OCI-LY3 (cell line): ENCODE data around the gene LMO1.
A peak's percentile ranks its signal among the peaks of the same experiment; 100 is the strongest.

Experiments
- H2AFZ ChIP-seq: fragments of 200-600, 300-600 bp; shearing (Covaris generic); 2 replicates; pipeline ENCODE4 v1.6.0; 2014; ENCODE audit warnings: antibody characterized with exemption, low read depth, low read length
- H3K27ac ChIP-seq: fragments of 200-600, 300-600 bp; sonication (generic); 2 replicates; pipeline ENCODE4 v1.5.1; 2014; ENCODE audit warnings: mild to moderate bottlenecking, low read length, moderate library complexity, mixed read lengths
- H3K27me3 ChIP-seq: fragments of 200-600, 300-600 bp; sonication (generic); 2 replicates; pipeline ENCODE4 v1.6.1; 2014; ENCODE audit warnings: low read depth, low read length, mixed read lengths
- H3K36me3 ChIP-seq: fragments of 200-600, 300-600 bp; sonication (generic); replicated peaks from 2 replicates; pipeline ENCODE3; 2014; ENCODE audit warnings: low read depth, low read length, mixed read lengths
- H3K4me1 ChIP-seq: fragments of 300-600, 200-600 bp; sonication (generic); 2 replicates; pipeline ENCODE4 v1.6.1; 2014; ENCODE audit warnings: low read length, mixed read lengths
- H3K4me2 ChIP-seq: fragments of 200-600, 300-600 bp; sonication (generic); 2 replicates; pipeline ENCODE4 v1.6.1; 2014; ENCODE audit warnings: low read length, mixed read lengths
- H3K4me3 ChIP-seq: fragments of 300-600, 200-600 bp; sonication (generic); 2 replicates; pipeline ENCODE4 v1.5.1; 2014; ENCODE audit warnings: antibody characterized with exemption, mild to moderate bottlenecking, low read length, moderate library complexity
- H3K79me2 ChIP-seq: fragments of 300-600, 200-600 bp; shearing (Covaris generic); 2 replicates; pipeline ENCODE4 v1.6.1; 2014; ENCODE audit warnings: mild to moderate bottlenecking, low read length, mixed read lengths
- H3K9ac ChIP-seq: fragments of 300-600, 200-600 bp; shearing (Covaris generic); 2 replicates; pipeline ENCODE4 v1.6.0; 2014; ENCODE audit warnings: mild to moderate bottlenecking, low read length, moderate library complexity
- H3K9me3 ChIP-seq: fragments of 200-600, 300-600 bp; shearing (Covaris generic); 2 replicates; pipeline ENCODE4 v1.6.1; 2014; ENCODE audit warnings: low read length, mixed read lengths; ENCODE audit not compliant: insufficient read depth
- H4K20me1 ChIP-seq: fragments of 200-600, 300-600 bp; sonication (generic); 2 replicates; pipeline ENCODE4 v1.6.1; 2016; ENCODE audit warnings: low read length, mixed read lengths; ENCODE audit not compliant: insufficient read depth
- CTCF ChIP-seq: fragments of 200-600, 300-600 bp; sonication (generic); IDR thresholded peaks from 2 replicates; pipeline ENCODE4 v1.5.1; 2014; ENCODE audit warnings: antibody characterized with exemption, low read length, low read depth
- EZH2phosphoT487 ChIP-seq: fragments of 200-600 bp; shearing (Covaris generic); IDR thresholded peaks from 2 replicates; pipeline ENCODE4 v1.6.1; 2018; ENCODE audit warnings: antibody characterized with exemption, mixed run types, low read depth

LMO1 gene

DNA sequence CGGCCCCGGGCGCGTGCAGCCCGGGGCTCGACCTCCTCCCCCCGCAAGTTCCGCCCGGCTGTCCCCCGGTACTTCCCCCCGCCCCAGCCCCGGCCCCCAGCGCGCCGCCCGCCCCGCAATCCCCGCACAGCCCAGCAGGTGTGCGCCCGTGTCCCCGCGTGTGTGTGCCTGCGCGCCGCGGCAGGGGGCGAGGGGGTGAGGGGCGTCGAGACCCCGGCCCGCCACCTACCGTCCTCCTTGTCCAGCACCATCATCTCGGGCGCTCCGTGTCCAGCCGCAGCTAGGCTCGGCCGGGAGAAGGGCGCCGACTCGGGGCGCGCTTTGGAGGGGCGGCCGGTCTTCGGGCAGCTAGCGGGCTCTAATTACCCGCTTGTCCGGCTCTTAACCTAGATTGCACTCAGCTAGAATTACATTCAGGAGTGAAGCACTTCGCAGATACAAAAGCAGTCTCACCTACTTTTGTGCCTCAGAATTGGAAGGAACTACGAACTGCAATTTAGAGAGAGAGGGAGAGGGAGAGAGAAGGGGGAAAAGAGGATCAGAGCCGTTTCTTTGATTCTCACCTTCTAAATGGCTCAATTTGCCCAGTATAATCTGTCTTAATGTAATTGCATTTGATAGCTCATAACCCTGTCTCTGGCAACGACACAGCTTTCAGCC lies 439 bp downstream of the LMO1 start:
- TF ChIP-seq EZH2phosphoT487 (no peak), CTCF (no peak)
- peaks cover 21% of the 10 kb centered on the region; the same call in 1 of the 2 replicates for H3K27me3 ChIP-seq
- peak overlapping the region; percentile 73 for H3K4me3 ChIP-seq
- no peaks in the 10 kb centered on the region for H4K20me1 ChIP-seq
- H3K9me3 ChIP-seq: no peaks in the 10 kb centered on the region
- H3K4me2 ChIP-seq: peak overlapping the region; percentile 73
- H3K79me2 ChIP-seq: no peaks in the 10 kb centered on the region
- no peak overlapping the region for H3K27ac ChIP-seq
- peak overlapping the region; percentile 34; the same call in 1 of the 2 replicates for H2AFZ ChIP-seq
- 0 out of 2 replicates have a peak overlapping the region, but pooled peaks have one; percentile 14 for H3K9ac ChIP-seq
- 0 out of 2 replicates have a peak, but pooled peaks cover 3% of the 10 kb centered on the region for H3K4me1 ChIP-seq
- no peaks in the 10 kb centered on the region for H3K36me3 ChIP-seq

DNA sequence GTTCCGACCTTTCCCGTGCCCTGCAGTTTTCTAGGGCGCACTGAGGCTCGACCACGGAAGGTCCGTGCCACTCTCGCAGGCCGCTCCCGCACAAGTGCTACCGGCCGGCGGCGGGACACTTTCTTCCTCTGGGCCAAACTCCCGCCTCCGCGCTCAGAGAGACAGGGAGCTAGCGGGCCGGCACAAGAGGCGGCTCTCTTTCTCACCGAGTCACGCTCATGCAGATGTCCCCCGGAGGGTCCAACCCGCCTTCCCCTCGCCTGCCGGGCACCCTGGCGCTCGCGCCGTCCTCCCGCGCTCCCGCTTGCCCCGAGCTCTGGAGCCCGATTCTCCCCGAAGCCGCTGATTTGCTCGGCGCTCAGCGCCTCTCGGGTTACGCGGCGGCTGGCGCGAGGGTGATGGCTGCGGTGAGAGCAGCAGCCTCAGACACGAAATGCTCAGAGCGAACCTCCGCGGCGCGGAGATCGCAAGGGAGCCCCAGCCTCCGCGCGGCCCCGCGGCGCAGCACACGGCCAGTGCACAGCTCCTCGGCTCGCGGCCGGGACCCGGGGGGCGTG lies 1.0 kb downstream of the LMO1 start:
- Histone ChIP-seq H3K27ac (no peak overlapping the region), H3K9ac (peak overlapping the region; percentile 37; the same call in 1 of the 2 replicates), H4K20me1 (no peaks in the 10 kb centered on the region), H3K27me3 (peaks cover 21% of the 10 kb centered on the region; the same call in 1 of the 2 replicates), H3K4me2 (peak overlapping the region; percentile 73), H3K4me3 (peak overlapping the region; percentile 73), H3K9me3 (no peaks in the 10 kb centered on the region), H3K36me3 (no peaks in the 10 kb centered on the region), H3K79me2 (no peaks in the 10 kb centered on the region), H3K4me1 (0 out of 2 replicates have a peak, but pooled peaks cover 3% of the 10 kb centered on the region), H2AFZ (no peak overlapping the region)
- TF ChIP-seq CTCF (no peak), EZH2phosphoT487 (no peak)

DNA sequence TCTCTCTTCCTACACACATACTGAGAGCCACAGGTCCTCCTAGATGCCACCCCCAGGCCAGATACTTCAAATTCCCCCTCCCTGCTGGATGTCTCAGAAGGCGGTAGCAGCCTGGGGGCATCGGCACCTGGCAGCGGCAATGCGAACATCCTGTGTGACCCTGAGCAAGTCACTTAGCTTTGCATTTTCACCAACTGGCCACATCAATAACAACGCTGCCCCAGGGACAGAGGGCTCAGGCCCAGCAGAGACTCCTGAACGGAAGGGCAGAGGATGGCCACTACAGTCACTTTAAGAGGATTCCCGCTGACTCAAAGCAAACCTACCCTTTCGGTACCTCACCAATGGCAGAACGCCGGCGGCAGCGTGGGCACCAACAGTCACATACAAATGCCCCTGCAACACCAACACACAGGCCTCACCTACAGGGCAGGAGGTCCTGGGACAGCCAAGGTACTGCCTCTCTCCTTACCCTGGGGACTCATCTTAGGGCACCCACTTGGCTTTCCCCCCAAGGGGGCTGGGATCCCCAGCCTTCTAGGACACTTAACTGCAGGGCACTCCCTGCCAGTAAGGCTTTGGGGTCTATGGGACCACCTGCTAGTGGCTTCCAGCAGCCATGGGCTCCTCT lies 1.6 kb downstream of the LMO1 start:
- H3K4me2 ChIP-seq: peak overlapping the region; percentile 73
- H3K9ac ChIP-seq: peak overlapping the region; percentile 37; the same call in 1 of the 2 replicates
- H3K9me3 ChIP-seq: no peaks in the 10 kb centered on the region
- no peak overlapping the region for H3K27ac ChIP-seq
- no peak for TF ChIP-seq EZH2phosphoT487
- TF ChIP-seq CTCF: no peak
- H2AFZ ChIP-seq: no peak overlapping the region
- H3K36me3 ChIP-seq: no peaks in the 10 kb centered on the region
- H3K79me2 ChIP-seq: no peaks in the 10 kb centered on the region
- H3K4me1 ChIP-seq: 0 out of 2 replicates have a peak, but pooled peaks cover 3% of the 10 kb centered on the region
- peak overlapping the region; percentile 73 for H3K4me3 ChIP-seq
- peaks cover 21% of the 10 kb centered on the region; the same call in 1 of the 2 replicates for H3K27me3 ChIP-seq
- no peaks in the 10 kb centered on the region for H4K20me1 ChIP-seq

GRCh38 chr11:8261291-8261690 lies 2.4 kb downstream of the LMO1 start:
- Histone ChIP-seq H3K79me2 (no peaks in the 10 kb centered on the region), H3K27me3 (peaks cover 21% of the 10 kb centered on the region; the same call in 1 of the 2 replicates), H4K20me1 (no peaks in the 10 kb centered on the region), H3K27ac (no peak overlapping the region), H3K4me1 (0 out of 2 replicates have a peak, but pooled peaks cover 3% of the 10 kb centered on the region), H3K9me3 (no peaks in the 10 kb centered on the region), H3K9ac (no peak overlapping the region), H3K4me3 (no peak overlapping the region), H3K4me2 (no peak overlapping the region), H3K36me3 (no peaks in the 10 kb centered on the region), H2AFZ (no peak overlapping the region)
- TF ChIP-seq CTCF (no peak), EZH2phosphoT487 (no peak)
